Measurements from ENCODE around the gene TAS1R3.
"Not testable (repeated sequence)": the region's sequence is repeated elsewhere in the genome, so short reads cannot be mapped to it uniquely, and the experiment has no call there.

TAS1R3 gene

GRCh38 chr1:1354271-1355247 is 23.5 kb downstream of the TAS1R3 start:
- peak; percentile 21 for DNase-seq

GRCh38 chr1:1355416-1355815 is 24.3 kb downstream of the TAS1R3 start:
- DNase-seq, result no peak

- DNase-seq, result no peak
Observed at GRCh38 chr1:1356166-1356795, 25.2 kb downstream of the TAS1R3 start.

- no peak for DNase-seq
Observed at GRCh38 chr1:1356796-1357401, 25.8 kb downstream of the TAS1R3 start.

- no peak for DNase-seq
Observed at GRCh38 chr1:1357871-1358432, 26.9 kb downstream of the TAS1R3 start.

- DNase-seq, result no peak
Observed at GRCh38 chr1:1358433-1359271, 27.6 kb downstream of the TAS1R3 start, which contains the start of gene MXRA8. TSS of gene MXRA8 (minus strand) at chr1:1358555. CDS start at chr1:1358504, 51 bp downstream.

GRCh38 chr1:1359308-1359663 is 28.2 kb downstream of the TAS1R3 start:
- no peak for DNase-seq

- no peak for DNase-seq
Observed at GRCh38 chr1:1359664-1360468, 28.8 kb downstream of the TAS1R3 start.

- DNase-seq, result no peak
Observed at GRCh38 chr1:1360506-1361169, 29.6 kb downstream of the TAS1R3 start.

- DNase-seq, result no peak
Observed at GRCh38 chr1:1361233-1361981, 30.3 kb downstream of the TAS1R3 start.

- DNase-seq, result no peak
Observed at GRCh38 chr1:1361982-1362423, 30.9 kb downstream of the TAS1R3 start.

GRCh38 chr1:1364266-1364665 is 33.2 kb downstream of the TAS1R3 start:
- DNase-seq, result no peak

- DNase-seq, result no peak
Observed at GRCh38 chr1:1365875-1366698, 35.0 kb downstream of the TAS1R3 start.

GRCh38 chr1:1366699-1367066 is 35.6 kb downstream of the TAS1R3 start:
- no peak for DNase-seq

GRCh38 chr1:1367315-1367714 is 36.2 kb downstream of the TAS1R3 start:
- DNase-seq, result no peak

GRCh38 chr1:1370094-1370493 is 39.0 kb downstream of the TAS1R3 start:
- DNase-seq, result not testable (repeated sequence)

GRCh38 chr1:1370771-1371300 is 39.8 kb downstream of the TAS1R3 start:
- no peak for DNase-seq

- DNase-seq, result peak; percentile 50
Observed at GRCh38 chr1:1371364-1371745, 40.3 kb downstream of the TAS1R3 start.

All from activated naive CD4-positive, alpha-beta T cell treated with Interleukin-2 at 50 U/mL for 16 hours (primary cell).